ENCODE measurements around the gene PLEKHB1.

The PLEKHB1 gene

DNA sequence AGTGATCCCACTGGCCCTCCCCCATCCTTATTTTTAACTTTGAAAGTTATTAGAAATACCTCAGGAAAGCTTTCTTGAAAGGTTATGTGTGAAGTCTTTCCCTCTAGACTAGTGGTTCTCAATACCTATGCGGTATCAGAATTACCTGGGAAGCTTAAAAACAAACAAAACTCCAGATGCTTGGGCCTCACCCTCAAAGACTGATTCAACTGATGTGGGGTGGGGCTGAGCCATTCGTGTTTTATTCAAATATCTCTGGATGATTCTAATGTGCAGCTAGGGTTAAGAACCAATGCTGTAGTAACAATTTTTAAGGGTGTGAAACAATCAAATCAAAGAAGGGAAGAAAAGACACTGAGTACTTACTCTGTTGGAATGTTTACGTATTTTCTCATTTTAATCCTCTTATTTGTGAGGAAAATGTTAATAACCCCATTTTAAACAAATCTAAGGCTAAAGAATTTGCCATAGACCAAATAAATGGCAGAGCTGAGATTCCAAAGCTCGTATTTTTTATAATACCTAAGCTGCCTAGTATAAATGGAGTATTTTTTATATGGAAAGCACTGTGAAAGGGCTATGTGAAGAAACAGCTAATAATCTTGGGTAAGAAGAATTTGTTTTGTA is 47.6 kb downstream of the PLEKHB1 start:
- DNase-seq = no peak

GRCh38 chr11:73705053-73705452 is 58.7 kb downstream of the PLEKHB1 start:
- DNase-seq = no peak

DNA sequence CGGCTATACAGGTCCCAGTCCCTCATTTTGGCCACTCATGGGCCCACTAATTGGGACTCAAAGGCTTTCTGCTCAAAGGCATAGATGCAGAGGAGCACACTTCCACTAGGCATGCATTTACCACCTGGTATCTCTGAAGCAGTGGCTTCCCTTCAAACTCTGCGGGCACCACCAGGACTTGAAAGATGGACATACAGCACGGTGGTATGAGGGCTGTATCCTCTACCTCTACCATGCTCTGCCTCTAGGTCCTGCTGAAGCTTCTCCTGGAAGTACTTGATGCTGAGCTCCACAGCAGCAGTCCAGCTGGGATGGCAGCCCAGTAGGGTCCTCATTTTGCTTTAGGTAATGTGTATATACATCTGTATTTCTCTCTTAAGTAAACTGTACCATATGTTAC is 64.6 kb downstream of the PLEKHB1 start:
- DNase-seq = no peak

Data from NCI-H345 (cell line).